K562 (cell line): Measurements from ENCODE around the gene BTBD10. TPM values are rescaled to one million over a fixed set of nuclear protein-coding genes. Genes with fewer than 3 reads are reported as not detected.

Source experiments
- BRF1 ChIP-seq: IDR thresholded peaks from 3 replicates; pipeline ENCODE4 v1.6.1; 2011; ENCODE audit warnings: borderline replicate concordance, mild to moderate bottlenecking; ENCODE audit not compliant: insufficient read length; ENCODE audit errors: extremely low read depth
- CBFA2T3 ChIP-seq: fragments of 450-650 bp; IDR thresholded peaks from 2 replicates; pipeline ENCODE4 v1.6.1; 2017
- EGR1 ChIP-seq: fragments of 450-650 bp; conservative IDR thresholded peaks from 2 replicates; pipeline ENCODE4 v1.6.1; 2017; ENCODE audit warnings: mild to moderate bottlenecking
- HBP1 ChIP-seq: fragments of 450-650 bp; formaldehyde crosslinking; IDR thresholded peaks from 2 replicates; pipeline ENCODE4 v1.4.0; 2022; ENCODE audit warnings: missing genetic modification characterization
- HDAC1 ChIP-seq, 2 experiments: fragments of 450-650 bp; IDR thresholded peaks; 2 replicates each; pipeline ENCODE4 v1.6.1; 2016 to 2017; ENCODE audit warnings: inconsistent platforms in 1 of 2, mild to moderate bottlenecking in 1 of 2, moderate library complexity in 1 of 2
- IFI16 ChIP-seq: fragments of 250-450 bp; sonication (Bioruptor Pico); IDR thresholded peaks from 2 replicates; pipeline ENCODE4 v2.1.2; 2022; ENCODE audit warnings: mild to moderate bottlenecking, inconsistent platforms
- MYC ChIP-seq, 2 experiments: fragments of 250-450 bp in 1 of 2; sonication (Bioruptor Pico) in 1 of 2; IDR thresholded peaks; 2 replicates each; pipeline versions ENCODE4 v1.5.1 to v1.6.1; 2012 to 2021; ENCODE audit warnings: low read depth in 2 of 2, borderline replicate concordance in 1 of 2, improper control_type of control experiment in 1 of 2, low read length in 1 of 2, mild to moderate bottlenecking in 1 of 2, moderate library complexity in 1 of 2
- NKRF ChIP-seq: fragments of 450-650 bp; IDR thresholded peaks from 2 replicates; pipeline ENCODE4 v1.6.1; 2016; ENCODE audit warnings: borderline replicate concordance
- POLR2AphosphoS5 ChIP-seq: IDR thresholded peaks from 2 replicates; pipeline ENCODE4 v1.6.1; 2011; ENCODE audit warnings: mild to moderate bottlenecking, low read depth, low read length, moderate library complexity; ENCODE audit not compliant: control insufficient read depth, insufficient read depth
- SLC30A9 ChIP-seq: fragments of 250-450 bp; sonication (Bioruptor Pico); IDR thresholded peaks from 2 replicates; pipeline ENCODE4 v1.8.0; 2022; ENCODE audit warnings: mild to moderate bottlenecking, moderate library complexity
- TCF3 ChIP-seq: sonication (generic); formaldehyde crosslinking; IDR thresholded peaks from 2 replicates; pipeline ENCODE4 v1.4.0; 2020; ENCODE audit warnings: mild to moderate bottlenecking, missing genetic modification reagents
- ZKSCAN1 ChIP-seq: fragments of 150-350 bp; IDR thresholded peaks from 2 replicates; pipeline ENCODE4 v1.6.1; 2016; ENCODE audit warnings: low read depth, low read length
- ZNF175 ChIP-seq: fragments of 200-800 bp; sonication (Bioruptor generic); IDR thresholded peaks from 2 replicates; pipeline ENCODE4 v1.6.1; 2016; ENCODE audit warnings: low read depth, mild to moderate bottlenecking, missing genetic modification characterization, missing compliant biosample characterization
- ZNF324 ChIP-seq: fragments of 250-450 bp; sonication (Bioruptor Pico); IDR thresholded peaks from 2 replicates; pipeline ENCODE4 v1.4.0; 2020; ENCODE audit warnings: mild to moderate bottlenecking
- polyA plus RNA-seq, 8 experiments: library from polyadenylated mRNA; depleted of rRNA in 4 of 8; stranded (reverse) in 5 of 8; unstranded in 3 of 8; fragments of >200 nt; fragmentation: Nextera tagmentation in 2 of 8; fragmentation: Illumina TruSeq in 1 of 8; extraction: Ambion mirVana in 2 of 8; extraction: Trizol in 1 of 8; gene quantifications; 2 replicates each; pipeline versions ENCODE4 v1.2.1 to v1.2.3, GENCODE V29; 2011 to 2014; ENCODE audit warnings: inconsistent platforms in 1 of 8, missing spikeins in 1 of 8
- total RNA-seq, 7 experiments: library from RNA; depleted of rRNA in 6 of 7; stranded (reverse); fragments of >200 nt in 6 of 7; fragmentation: Illumina TruSeq in 2 of 7; extraction: Trizol in 2 of 7; gene quantifications; 2 replicates each; pipeline versions ENCODE4 v1.2.1 to v1.2.3, GENCODE V29; 2011 to 2021; ENCODE audit warnings: low replicate concordance in 1 of 7
- TF ChIP-seq, protein P1 (sequence below): sonication (generic); formaldehyde crosslinking; IDR thresholded peaks from 2 replicates; pipeline ENCODE4 v1.8.1; 2023; ENCODE audit warnings: missing genetic modification reagents, mild to moderate bottlenecking, borderline replicate concordance
- TF ChIP-seq, protein P2 (sequence below): fragments of 450-650 bp; IDR thresholded peaks from 2 replicates; pipeline ENCODE4 v1.6.1; 2016; ENCODE audit warnings: low read depth, mild to moderate bottlenecking, moderate library complexity

BTBD10 gene
- total and polyA plus RNA-seq, 9 of the 15 experiments (the other 6 are each of a cell fraction or from before 2014, with no cell fraction given), result 11.6 to 22.8 (median 16.3) TPM

DNA sequence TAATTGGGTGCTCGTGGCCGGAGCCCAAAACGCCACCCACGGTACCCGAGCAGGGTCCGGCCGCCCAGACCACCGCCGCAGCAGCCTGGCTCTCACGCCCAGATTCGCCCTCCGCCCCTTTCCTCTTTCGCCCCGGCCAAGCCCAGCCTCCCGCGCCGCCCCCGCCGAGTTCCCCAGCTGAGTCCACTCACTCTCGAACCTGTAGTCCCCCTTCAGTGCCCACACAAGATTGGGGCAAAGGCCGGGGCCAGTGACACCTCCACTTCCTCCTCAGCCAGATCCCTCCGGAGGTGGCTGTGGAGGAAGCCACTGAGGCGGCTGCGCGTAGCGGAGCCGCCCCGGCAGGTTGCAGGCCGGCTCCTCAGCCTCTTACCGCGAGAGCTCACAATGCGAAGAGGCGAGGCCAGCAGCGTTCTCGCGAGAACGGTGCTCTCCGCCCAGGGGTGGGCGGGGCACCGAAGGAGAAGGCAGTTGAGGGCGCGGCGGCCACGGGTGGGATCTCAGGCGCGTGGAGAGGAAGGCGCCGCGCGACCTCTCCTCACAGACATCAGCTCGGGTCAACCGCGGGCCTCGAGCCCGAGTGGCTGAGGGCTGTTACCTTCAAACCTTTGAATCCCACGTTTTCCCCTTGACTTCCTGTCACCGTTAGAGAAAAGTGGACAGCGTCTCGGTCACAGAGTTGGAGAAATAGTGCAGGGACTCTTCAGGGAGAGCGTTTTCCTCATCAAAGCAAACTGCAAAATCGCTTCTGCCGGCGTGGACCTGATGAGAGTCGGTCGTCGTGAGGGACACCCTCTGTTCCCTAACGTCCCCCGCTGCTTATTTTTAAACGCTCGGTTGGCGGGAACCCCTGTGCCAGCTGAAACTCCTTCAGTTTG is at the start of gene BTBD10 (continued):
- TF ChIP-seq SLC30A9 (CRISPR knock-in tag) (no peak), ZKSCAN1 (0 out of 2 replicates have a peak, but pooled peaks have one; percentile 28), HBP1 (CRISPR knock-in tag) (no peak), TCF3 (CRISPR knock-in tag) (no peak), BRF1 (no peak), IFI16 (CRISPR knock-in tag) (no peak), MYC (IDR thresholded peaks at IDR 0.05; ENCODE audit: low read depth, low read length) (peak; percentile 74), MYC (CRISPR knock-in tag; IDR thresholded peaks at IDR 0.05; ENCODE audit: borderline replicate concordance, low read depth) (no peak), CBFA2T3 (no peak), ZNF324 (no peak), HDAC1 (IDR thresholded peaks at IDR 0.05) (peak in 1 of 2 experiments; percentile 77; a peak in 2 of 4 replicates), NKRF (peak; percentile 23; the same call in 1 of the 2 replicates), EGR1 (peak; percentile 81), ZNF175 (no peak), POLR2AphosphoS5 (peak; percentile 80)
- TF ChIP-seq, protein P1, sequence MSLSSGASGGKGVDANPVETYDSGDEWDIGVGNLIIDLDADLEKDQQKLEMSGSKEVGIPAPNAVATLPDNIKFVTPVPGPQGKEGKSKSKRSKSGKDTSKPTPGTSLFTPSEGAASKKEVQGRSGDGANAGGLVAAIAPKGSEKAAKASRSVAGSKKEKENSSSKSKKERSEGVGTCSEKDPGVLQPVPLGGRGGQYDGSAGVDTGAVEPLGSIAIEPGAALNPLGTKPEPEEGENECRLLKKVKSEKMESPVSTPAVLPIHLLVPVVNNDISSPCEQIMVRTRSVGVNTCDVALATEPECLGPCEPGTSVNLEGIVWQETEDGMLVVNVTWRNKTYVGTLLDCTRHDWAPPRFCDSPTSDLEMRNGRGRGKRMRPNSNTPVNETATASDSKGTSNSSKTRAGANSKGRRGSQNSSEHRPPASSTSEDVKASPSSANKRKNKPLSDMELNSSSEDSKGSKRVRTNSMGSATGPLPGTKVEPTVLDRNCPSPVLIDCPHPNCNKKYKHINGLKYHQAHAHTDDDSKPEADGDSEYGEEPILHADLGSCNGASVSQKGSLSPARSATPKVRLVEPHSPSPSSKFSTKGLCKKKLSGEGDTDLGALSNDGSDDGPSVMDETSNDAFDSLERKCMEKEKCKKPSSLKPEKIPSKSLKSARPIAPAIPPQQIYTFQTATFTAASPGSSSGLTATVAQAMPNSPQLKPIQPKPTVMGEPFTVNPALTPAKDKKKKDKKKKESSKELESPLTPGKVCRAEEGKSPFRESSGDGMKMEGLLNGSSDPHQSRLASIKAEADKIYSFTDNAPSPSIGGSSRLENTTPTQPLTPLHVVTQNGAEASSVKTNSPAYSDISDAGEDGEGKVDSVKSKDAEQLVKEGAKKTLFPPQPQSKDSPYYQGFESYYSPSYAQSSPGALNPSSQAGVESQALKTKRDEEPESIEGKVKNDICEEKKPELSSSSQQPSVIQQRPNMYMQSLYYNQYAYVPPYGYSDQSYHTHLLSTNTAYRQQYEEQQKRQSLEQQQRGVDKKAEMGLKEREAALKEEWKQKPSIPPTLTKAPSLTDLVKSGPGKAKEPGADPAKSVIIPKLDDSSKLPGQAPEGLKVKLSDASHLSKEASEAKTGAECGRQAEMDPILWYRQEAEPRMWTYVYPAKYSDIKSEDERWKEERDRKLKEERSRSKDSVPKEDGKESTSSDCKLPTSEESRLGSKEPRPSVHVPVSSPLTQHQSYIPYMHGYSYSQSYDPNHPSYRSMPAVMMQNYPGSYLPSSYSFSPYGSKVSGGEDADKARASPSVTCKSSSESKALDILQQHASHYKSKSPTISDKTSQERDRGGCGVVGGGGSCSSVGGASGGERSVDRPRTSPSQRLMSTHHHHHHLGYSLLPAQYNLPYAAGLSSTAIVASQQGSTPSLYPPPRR (CRISPR knock-in tag), result 0 out of 2 replicates have a peak, but pooled peaks have one; percentile 46
- TF ChIP-seq, protein P2, sequence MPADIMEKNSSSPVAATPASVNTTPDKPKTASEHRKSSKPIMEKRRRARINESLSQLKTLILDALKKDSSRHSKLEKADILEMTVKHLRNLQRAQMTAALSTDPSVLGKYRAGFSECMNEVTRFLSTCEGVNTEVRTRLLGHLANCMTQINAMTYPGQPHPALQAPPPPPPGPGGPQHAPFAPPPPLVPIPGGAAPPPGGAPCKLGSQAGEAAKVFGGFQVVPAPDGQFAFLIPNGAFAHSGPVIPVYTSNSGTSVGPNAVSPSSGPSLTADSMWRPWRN, result no peak
